Superior temporal gyrus (tissue), 1 donor: ENCODE measurements around the gene LYPD4.

Source experiments
- DNase-seq: peaks from one replicate; pipeline ENCODE4 v3.0.0-alpha.2; 2016; ENCODE audit errors: extremely low spot score

Gene LYPD4, protein sequence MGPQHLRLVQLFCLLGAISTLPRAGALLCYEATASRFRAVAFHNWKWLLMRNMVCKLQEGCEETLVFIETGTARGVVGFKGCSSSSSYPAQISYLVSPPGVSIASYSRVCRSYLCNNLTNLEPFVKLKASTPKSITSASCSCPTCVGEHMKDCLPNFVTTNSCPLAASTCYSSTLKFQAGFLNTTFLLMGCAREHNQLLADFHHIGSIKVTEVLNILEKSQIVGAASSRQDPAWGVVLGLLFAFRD

GRCh38 chr19:41844601-41845000 is at the start of gene LYPD4:
LYPD4 (minus strand) TSS chr19:41844683; CDS start chr19:41839285, 5,398 bp downstream.
- DNase-seq, result no peak

- DNase-seq, result no peak
Measured at GRCh38 chr19:41893899-41894298, 49.4 kb upstream of the LYPD4 start.

- no peak for DNase-seq
Measured at GRCh38 chr19:41892173-41892902, 47.9 kb upstream of the LYPD4 start.

DNA sequence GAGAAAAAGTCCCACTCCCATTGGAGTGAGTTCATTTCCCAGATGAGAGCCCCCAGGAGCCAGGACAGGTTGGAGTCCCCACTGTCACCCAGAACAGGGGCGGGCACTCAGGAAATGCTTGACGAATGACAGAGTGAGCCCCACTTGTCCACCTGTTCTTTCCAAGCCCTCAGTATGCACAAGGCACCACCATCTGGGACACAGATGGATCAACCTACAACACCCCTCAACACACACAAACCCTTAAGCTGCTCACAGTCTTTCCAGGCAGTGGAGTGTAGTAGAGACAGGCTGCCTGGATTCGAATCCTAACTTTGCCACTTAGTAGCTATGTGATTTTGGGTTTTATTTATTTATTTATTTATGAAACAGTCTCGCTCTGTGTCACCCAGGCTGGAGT is 46.5 kb upstream of the LYPD4 start:
- DNase-seq, result no peak

- DNase-seq, result no peak
Measured at GRCh38 chr19:41889896-41890295, 45.4 kb upstream of the LYPD4 start.

- no peak for DNase-seq
Measured at GRCh38 chr19:41888926-41889325, 44.4 kb upstream of the LYPD4 start.

- DNase-seq, result peak; percentile 67
Measured at GRCh38 chr19:41887711-41888382, 43.4 kb upstream of the LYPD4 start.

DNA sequence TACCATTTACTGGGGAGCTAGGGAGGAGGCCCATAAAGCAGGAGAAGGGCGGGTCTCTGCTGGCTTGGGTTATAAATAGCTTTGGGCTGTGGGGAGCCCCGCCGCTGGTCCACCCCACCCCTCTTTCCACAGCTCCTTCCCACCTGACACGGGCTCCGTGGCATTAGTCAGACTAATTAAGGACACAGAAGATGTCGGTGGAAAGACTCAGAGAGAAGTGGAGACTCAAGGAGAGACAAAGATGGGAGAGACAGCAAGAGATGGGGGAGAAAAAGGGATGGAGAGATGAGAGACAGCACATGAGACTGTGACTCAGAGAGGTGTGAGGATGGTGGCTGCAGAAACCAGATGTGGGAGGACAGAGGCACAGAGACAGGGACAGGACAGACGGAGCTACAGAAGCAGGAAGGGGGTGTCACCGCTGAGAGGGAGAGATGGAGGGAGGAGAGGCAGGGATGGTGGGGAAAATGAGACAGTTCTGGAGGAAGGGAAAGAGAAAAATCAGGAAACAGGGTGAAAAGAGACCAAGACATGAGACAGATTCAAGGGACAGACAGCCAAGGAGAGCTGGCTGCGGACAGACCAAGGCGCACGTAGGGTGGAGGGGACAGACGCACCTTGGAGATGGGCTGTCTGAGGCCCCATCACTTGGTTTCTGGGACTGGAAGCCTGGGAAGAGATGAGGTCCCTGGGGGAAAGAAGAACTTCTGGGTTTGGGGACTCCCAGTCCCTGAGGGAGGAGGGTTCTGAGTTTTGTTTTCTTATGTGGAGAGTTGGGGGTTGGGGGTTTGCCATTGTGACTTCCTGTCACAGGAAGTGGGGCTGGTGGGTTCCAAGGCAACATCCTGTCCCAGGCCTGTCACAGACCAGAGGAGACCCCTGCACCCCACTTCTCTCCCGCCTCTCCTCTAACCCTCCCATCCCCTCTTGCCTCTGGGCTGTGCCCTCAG is 42.6 kb upstream of the LYPD4 start:
- DNase-seq, result no peak

- peak; percentile 96 for DNase-seq
Measured at GRCh38 chr19:41883821-41884733, 39.6 kb upstream of the LYPD4 start.

DNA sequence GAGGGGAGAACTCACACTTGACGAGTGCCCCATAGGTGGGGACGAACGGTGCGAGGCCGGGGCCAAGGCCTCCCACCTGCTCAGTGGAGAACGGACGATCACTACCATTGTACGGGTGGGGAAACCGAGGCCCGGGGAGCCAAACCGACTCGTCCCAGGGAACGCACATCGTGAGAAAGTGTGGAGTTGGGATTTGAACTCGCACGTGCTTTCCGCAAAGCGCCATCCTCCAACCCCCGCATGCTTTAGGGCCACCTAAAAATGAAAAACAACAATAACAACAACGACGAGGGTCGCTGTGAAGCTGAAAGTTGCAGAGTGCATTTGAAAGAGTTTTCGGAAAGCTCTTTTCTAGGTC is 39.0 kb upstream of the LYPD4 start:
- DNase-seq, result no peak

GRCh38 chr19:41882568-41883462 is 38.3 kb upstream of the LYPD4 start, which contains the start of gene ARHGEF1:
ARHGEF1 (plus strand) TSS chr19:41883184; CDS start chr19:41888083, 4,899 bp downstream.
- DNase-seq, result no peak

- no peak for DNase-seq
Measured at GRCh38 chr19:41880329-41880708, 35.8 kb upstream of the LYPD4 start.

DNA sequence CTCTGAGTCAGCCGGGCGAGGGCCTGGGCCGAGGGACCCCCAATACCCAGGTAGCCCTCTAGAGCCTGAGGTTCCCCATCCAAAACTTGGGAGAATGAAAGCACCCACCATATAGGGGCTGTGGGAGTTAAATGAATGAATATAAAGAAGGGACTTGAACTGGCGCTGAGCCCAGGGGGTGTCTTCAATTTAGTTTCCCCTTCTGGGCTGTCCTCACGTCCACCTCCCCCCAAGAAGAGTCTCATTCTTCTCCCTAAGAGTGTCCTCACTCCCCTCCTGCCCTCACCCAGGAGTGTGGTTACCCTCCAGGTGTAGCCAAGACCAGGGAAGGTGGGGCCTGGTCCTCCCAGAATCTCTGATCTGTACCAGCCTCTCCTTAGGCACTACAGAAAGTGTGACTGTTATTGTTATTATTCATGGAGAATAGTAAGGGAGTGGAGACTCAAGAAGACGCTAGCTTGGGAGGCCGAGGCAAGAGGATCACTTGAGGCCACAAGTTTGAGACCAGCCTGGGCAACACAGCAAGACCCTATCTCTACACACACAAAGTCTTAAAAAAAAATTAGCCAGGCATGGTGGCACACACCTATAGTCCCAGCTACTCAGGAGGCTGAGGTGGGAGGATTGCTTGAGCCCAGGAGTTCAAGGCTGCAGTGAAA is 35.3 kb upstream of the LYPD4 start:
- no peak for DNase-seq

- no peak for DNase-seq
Measured at GRCh38 chr19:41879080-41879479, 34.6 kb upstream of the LYPD4 start.

DNA sequence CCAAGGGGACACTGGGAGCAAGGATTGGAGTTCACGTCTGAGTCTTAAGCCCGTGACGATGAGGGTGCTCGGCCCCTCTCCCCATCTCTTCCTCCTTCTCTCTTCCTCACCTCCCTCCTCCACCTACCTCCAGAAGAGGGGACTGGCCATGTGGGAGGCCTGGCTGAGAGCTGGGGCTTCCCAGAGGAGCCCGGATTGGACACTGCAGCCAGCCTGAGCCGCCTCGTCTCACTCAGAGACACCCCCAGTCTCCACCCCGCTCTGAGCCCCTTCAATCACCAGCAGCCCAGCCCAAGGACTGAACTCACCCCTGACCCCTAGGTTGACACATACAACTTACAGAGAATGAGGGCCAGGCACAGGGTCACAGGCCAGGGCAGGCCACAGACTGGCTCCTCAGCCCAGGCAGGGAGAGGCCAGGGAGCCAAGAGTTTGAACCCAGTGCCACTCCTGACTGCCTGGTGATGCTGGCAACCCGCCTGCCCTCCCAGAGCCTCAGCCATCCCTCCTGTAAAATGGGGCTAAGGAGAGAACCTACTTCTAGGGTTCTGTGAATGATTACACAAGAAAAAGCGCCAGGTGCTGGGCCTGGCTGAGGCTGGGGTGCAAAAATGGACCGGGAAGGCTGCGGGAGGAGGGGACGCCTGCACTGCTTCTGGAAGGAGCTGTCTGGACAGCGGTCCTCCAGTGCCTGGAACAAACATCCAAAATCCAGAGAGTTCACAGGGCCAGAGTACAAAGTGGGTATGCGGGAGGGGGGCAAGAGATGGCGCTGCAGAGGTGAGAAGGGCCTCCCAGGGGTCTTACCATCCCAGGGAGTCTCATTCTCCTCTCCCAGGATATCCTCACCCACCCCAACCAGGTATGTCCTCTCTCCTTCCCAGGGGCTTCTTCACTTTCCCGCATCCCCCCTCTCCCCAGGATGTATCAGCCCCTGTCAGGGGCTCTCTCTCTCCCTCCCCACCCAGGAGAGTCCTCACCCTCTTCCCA is 33.7 kb upstream of the LYPD4 start:
- no peak for DNase-seq

GRCh38 chr19:41876847-41877832 is 32.7 kb upstream of the LYPD4 start, which contains the start of gene CD79A:
CD79A (plus strand) TSS chr19:41877279; CDS start chr19:41877305, 26 bp downstream.
- DNase-seq, result no peak
